Testis (tissue), 2 donors: Measurements from ENCODE around the gene DENND1A.

Experiments
- CTCF ChIP-seq, 3 experiments: fragments of 450-650 bp in 2 of 3; fragments of 200-600 bp in 1 of 3; sonication (generic) in 1 of 3; IDR thresholded peaks; one replicate each; pipeline ENCODE4 v1.5.1; 2016 to 2019; ENCODE audit warnings: antibody characterized with exemption in 3 of 3, mild to moderate bottlenecking in 2 of 3, moderate library complexity in 1 of 3
- POLR2A ChIP-seq: fragments of 450-650 bp; IDR thresholded peaks from one replicate; pipeline ENCODE4 v1.6.1; 2017; ENCODE audit warnings: antibody characterized with exemption, mild to moderate bottlenecking, moderate library complexity

GRCh38 chr9:123713282-123713681, 216.6 kb downstream of the DENND1A start:
- TF ChIP-seq CTCF (IDR thresholded peaks at IDR 0.05) = no peak
- TF ChIP-seq POLR2A = no peak
